CD14-positive monocyte (primary cell): ENCODE data around the gene EMC10. TPM values are rescaled to one million over a fixed set of nuclear protein-coding genes. Genes with fewer than 3 reads are reported as not detected.

Experiments
- DNase-seq, 3 donors: peaks; one replicate each; pipeline ENCODE4 v3.0.0-alpha.2; 2011 to 2022
- H2AFZ ChIP-seq: 2 replicates; pipeline ENCODE4 v1.6.0; 2012; ENCODE audit warnings: mild to moderate bottlenecking, low read depth, low read length, inconsistent platforms; ENCODE audit not compliant: insufficient read depth, poor library complexity, severe bottlenecking
- H3K27ac ChIP-seq, 2 donors: 1 replicate in 1 of 2; 2 replicates in 1 of 2; pipeline ENCODE4 v1.5.1; 2012 to 2013; ENCODE audit warnings: low read length in 2 of 2, control low read depth in 1 of 2, inconsistent platforms in 1 of 2, low read depth in 1 of 2, mild to moderate bottlenecking in 1 of 2
- H3K27me3 ChIP-seq, 2 donors: one replicate each; pipeline versions ENCODE4 v1.6.0 to v1.6.1; 2011 to 2013; ENCODE audit warnings: low read length in 2 of 2; ENCODE audit not compliant: control insufficient read depth in 2 of 2, insufficient read depth in 2 of 2
- H3K36me3 ChIP-seq, 2 donors: replicated peaks in 1 of 2; 1 replicate in 1 of 2; 2 replicates in 1 of 2; pipeline versions ENCODE4 v1.5.1 to v1.6.1; 2012 to 2013; ENCODE audit warnings: low read length in 2 of 2, control low read depth in 1 of 2, inconsistent platforms in 1 of 2, mild to moderate bottlenecking in 1 of 2; ENCODE audit not compliant: insufficient read depth in 2 of 2, control insufficient read depth in 1 of 2
- H3K4me1 ChIP-seq, 2 donors: 1 replicate in 1 of 2; 2 replicates in 1 of 2; pipeline versions ENCODE4 v1.5.1 to v1.6.1; 2012 to 2013; ENCODE audit warnings: low read length in 2 of 2, control low read depth in 1 of 2, inconsistent platforms in 1 of 2, mild to moderate bottlenecking in 1 of 2, moderate library complexity in 1 of 2; ENCODE audit not compliant: insufficient read depth in 2 of 2, control insufficient read depth in 1 of 2
- H3K4me2 ChIP-seq: replicated peaks from 2 replicates; pipeline ENCODE3; 2012; ENCODE audit warnings: low read length, moderate library complexity, mild to moderate bottlenecking; ENCODE audit not compliant: poor library complexity, severe bottlenecking; ENCODE audit errors: extremely low read depth
- H3K4me3 ChIP-seq, 3 experiments: fragments of 200-600 bp in 1 of 3; sonication (generic) in 1 of 3; replicated peaks in 1 of 3; 1 replicate in 2 of 3; 2 replicates in 1 of 3; pipeline ENCODE4 v1.5.1; 2011 to 2013; ENCODE audit warnings: low read length in 3 of 3, mild to moderate bottlenecking in 3 of 3, control low read depth in 2 of 3, low read depth in 2 of 3, inconsistent platforms in 1 of 3, moderate library complexity in 1 of 3
- H3K79me2 ChIP-seq: 2 replicates; pipeline ENCODE4 v1.6.0; 2012; ENCODE audit warnings: mild to moderate bottlenecking, control low read depth, inconsistent platforms, low read length, moderate library complexity; ENCODE audit not compliant: insufficient read depth
- H3K9ac ChIP-seq: 2 replicates; pipeline ENCODE4 v1.6.0; 2017; ENCODE audit warnings: low read length, mild to moderate bottlenecking; ENCODE audit not compliant: insufficient read depth, poor library complexity, severe bottlenecking
- H3K9me3 ChIP-seq, 2 donors: replicated peaks in 1 of 2; 1 replicate in 1 of 2; 2 replicates in 1 of 2; pipeline versions ENCODE4 v1.5.1 to v1.6.1; 2012 to 2013; ENCODE audit warnings: low read length in 2 of 2, control low read depth in 1 of 2; ENCODE audit not compliant: control insufficient read depth in 1 of 2, insufficient read depth in 1 of 2
- H4K20me1 ChIP-seq: 2 replicates; pipeline ENCODE4 v1.6.0; 2012; ENCODE audit warnings: mild to moderate bottlenecking, low read length, control low read depth, moderate library complexity; ENCODE audit not compliant: insufficient read depth
- H3K27ac Mint-ChIP-seq, 7 donors: one replicate each; pipeline ENCODE4 v1.8.0; 2020; ENCODE audit warnings: mild to moderate bottlenecking in 7 of 7, mixed read lengths in 7 of 7, moderate library complexity in 6 of 7, inconsistent platforms in 2 of 7
- H3K27me3 Mint-ChIP-seq, 3 donors: one replicate each; pipeline ENCODE4 v1.8.0; 2021 to 2022; ENCODE audit warnings: low read depth in 3 of 3, mild to moderate bottlenecking in 3 of 3, mixed read lengths in 3 of 3, moderate library complexity in 3 of 3, inconsistent platforms in 1 of 3
- H3K36me3 Mint-ChIP-seq, 2 donors: one replicate each; pipeline ENCODE4 v1.8.0; 2020; ENCODE audit warnings: mixed read lengths in 2 of 2, inconsistent platforms in 1 of 2, mild to moderate bottlenecking in 1 of 2
- H3K4me1 Mint-ChIP-seq: one replicate; pipeline ENCODE4 v1.8.0; 2020; ENCODE audit warnings: mild to moderate bottlenecking, mixed read lengths
- H3K4me3 Mint-ChIP-seq, 2 donors: one replicate each; pipeline ENCODE4 v1.8.0; 2020; ENCODE audit warnings: mild to moderate bottlenecking in 2 of 2, mixed read lengths in 2 of 2, moderate library complexity in 1 of 2
- H3K9me3 Mint-ChIP-seq, 7 donors: one replicate each; pipeline ENCODE4 v1.8.0; 2020 to 2022; ENCODE audit warnings: mixed read lengths in 7 of 7, mild to moderate bottlenecking in 6 of 7, moderate library complexity in 6 of 7, inconsistent platforms in 2 of 7
- CTCF ChIP-seq: fragments of 200-600 bp; IDR thresholded peaks from one replicate; pipeline ENCODE4 v1.8.0; 2022; ENCODE audit warnings: antibody characterized with exemption, mild to moderate bottlenecking
- WGBS: methylation state at CpG from one replicate; pipeline ENCODE4 v1.1.5; 2013; ENCODE audit warnings: missing lambda C conversion rate; ENCODE audit not compliant: insufficient coverage; 5-methylcytosine and 5-hydroxymethylcytosine counted together
- intact Hi-C, 2 donors: fragments of 100-400 bp; cut with micrococcal nuclease; formaldehyde crosslinking; loops; one replicate each; pipeline versions ENCODE4 v1.15.0 to v1.15.1; 2023
- polyA plus RNA-seq, 3 donors: library from polyadenylated mRNA; depleted of rRNA in 1 of 3; unstranded in 2 of 3; stranded (reverse) in 1 of 3; fragments of 300-500 nt in 2 of 3; fragments of >200 nt in 1 of 3; fragmentation: Illumina TruSeq in 2 of 3; gene quantifications; 1 replicate in 2 of 3; 2 replicates in 1 of 3; pipeline ENCODE4 v1.2.3, GENCODE V29; 2012 to 2021

Gene EMC10
- polyA plus RNA-seq, 3 donors = 8.5 to 50.4 (median 9.3) TPM

- H3K9me3 Mint-ChIP-seq = no peaks in the 10 kb centered on the region
- 72% methylated on average over 2 of the region's 13 CpGs for WGBS
- Histone ChIP-seq H3K27me3 (peaks cover 0 to 10% of the 10 kb centered on the region in 2 donors), H3K4me1 (peaks cover 28 to 37% of the 10 kb centered on the region in 2 donors), H3K9ac (peak overlapping the region; percentile 52), H3K4me3 (peak overlapping the region; percentile 53 to 65 (median 55)), H3K4me2 (peak overlapping the region; percentile 83), H3K9me3 (no peaks in the 10 kb centered on the region), H3K36me3 (no peaks in the 10 kb centered on the region), H3K27ac (peak overlapping the region; percentile 71), H2AFZ (peak overlapping the region; percentile 83), H3K79me2 (no peaks in the 10 kb centered on the region), H4K20me1 (no peaks in the 10 kb centered on the region)
- peak overlapping the region; percentile 82 to 96 for H3K4me3 Mint-ChIP-seq
- intact Hi-C loops = loop anchor here in 1 of 2 donors (5.0 kb wide), 1 partner anchor 44 kb away; no protein-coding TSS in a partner anchor
- H3K27me3 Mint-ChIP-seq = peaks cover 14 to 27% (median 25%) of the 10 kb centered on the region in 3 donors
- no peak for TF ChIP-seq CTCF
- H3K36me3 Mint-ChIP-seq = no peaks in the 10 kb centered on the region
- peak overlapping the region; percentile 94 to 98 (median 96) for H3K27ac Mint-ChIP-seq
- peaks cover 29% of the 10 kb centered on the region for H3K4me1 Mint-ChIP-seq
- DNase-seq = no peak
Measured at GRCh38 chr19:50430888-50431342, 45.4 kb upstream of the EMC10 start.

GRCh38 chr19:50431343-50432220, 44.7 kb upstream of the EMC10 start:
- Histone ChIP-seq H3K4me2 (peak overlapping the region; percentile 83), H3K27ac (peak overlapping the region; percentile 71), H2AFZ (peak overlapping the region; percentile 83), H3K4me1 (peaks cover 28 to 37% of the 10 kb centered on the region in 2 donors), H4K20me1 (no peaks in the 10 kb centered on the region), H3K9me3 (no peaks in the 10 kb centered on the region), H3K36me3 (no peaks in the 10 kb centered on the region), H3K4me3 (peak overlapping the region; percentile 53 to 65 (median 55)), H3K79me2 (no peaks in the 10 kb centered on the region), H3K9ac (peak overlapping the region; percentile 52), H3K27me3 (peaks cover 0 to 10% of the 10 kb centered on the region in 2 donors)
- Mint-ChIP-seq H3K4me1 (peaks cover 29% of the 10 kb centered on the region), H3K36me3 (no peaks in the 10 kb centered on the region), H3K27me3 (peaks cover 14 to 30% (median 27%) of the 10 kb centered on the region in 3 donors), H3K9me3 (no peaks in the 10 kb centered on the region), H3K4me3 (peak overlapping the region; percentile 82 to 96), H3K27ac (peak overlapping the region; percentile 94 to 98 (median 96))
- intact Hi-C loops = loop anchor here in 1 of 2 donors (5.0 kb wide), 1 partner anchor 44 kb away; no protein-coding TSS in a partner anchor
- 0% methylated on average over 17 of the region's 54 CpGs for WGBS
- DNase-seq = peak; percentile 86 to 94 (median 93)
- TF ChIP-seq CTCF = no peak
